SK-N-SH (cell line): ENCODE results near the gene CDK14.

ENCODE experiments used
- CTCF ChIP-seq: fragments of 200-600 bp; sonication (generic); IDR thresholded peaks from 2 replicates; pipeline ENCODE4 v1.6.1; 2017; ENCODE audit warnings: antibody characterized with exemption, mild to moderate bottlenecking, moderate library complexity
- MAX ChIP-seq: IDR thresholded peaks from 2 replicates; pipeline ENCODE4 v1.4.0; 2012; ENCODE audit warnings: low read depth

- no peak for TF ChIP-seq MAX
- no peak for TF ChIP-seq CTCF
These were observed 97.8 kb downstream of the CDK14 start for GRCh38 chr7:90693939-90694338.
